Stomach (tissue), 4 donors: Measurements from ENCODE around the gene C20orf173.

Experiments
- EP300 ChIP-seq: sonication (generic); formaldehyde crosslinking; IDR thresholded peaks from one replicate; pipeline ENCODE4 v1.6.1; 2017; ENCODE audit warnings: antibody characterized with exemption
- POLR2A ChIP-seq, 4 donors: fragments of 450-650 bp; IDR thresholded peaks; one replicate each; pipeline ENCODE4 v1.6.1; 2016; ENCODE audit warnings: antibody characterized with exemption in 4 of 4, control low read depth in 2 of 4, mild to moderate bottlenecking in 1 of 4, moderate library complexity in 1 of 4
- POLR2AphosphoS5 ChIP-seq, 3 donors: sonication (generic); formaldehyde crosslinking; IDR thresholded peaks; one replicate each; pipeline ENCODE4 v1.6.1; 2016; ENCODE audit warnings: antibody characterized with exemption in 3 of 3
- TF ChIP-seq, protein P1 (sequence below), 7 experiments: fragments of 450-650 bp in 4 of 7; fragments of 200-600 bp in 3 of 7; sonication (generic) in 3 of 7; IDR thresholded peaks; one replicate each; pipeline ENCODE4 v1.5.1; 2016 to 2019; ENCODE audit warnings: antibody characterized with exemption in 7 of 7, control low read depth in 2 of 7, mild to moderate bottlenecking in 1 of 7

DNA sequence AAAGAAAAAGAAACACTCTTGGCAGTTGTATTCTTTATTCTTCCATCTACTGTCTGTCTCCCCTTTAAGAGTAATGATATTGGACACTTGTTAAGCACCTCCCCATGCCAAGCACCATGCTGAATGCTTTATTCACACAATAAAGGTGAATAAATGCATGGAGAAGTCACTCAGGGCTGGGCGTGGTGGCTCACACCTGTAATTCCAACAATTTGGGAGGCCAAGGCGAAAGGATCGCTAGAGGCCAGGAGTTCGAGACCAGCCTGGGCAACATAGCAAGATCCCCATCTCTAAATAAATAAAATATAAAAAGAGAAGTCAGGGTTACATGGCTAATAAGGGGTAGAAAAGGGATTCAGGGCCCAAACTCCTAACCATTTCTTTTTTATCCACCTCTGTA, 42.0 kb downstream of the C20orf173 start:
- TF ChIP-seq, protein P1, sequence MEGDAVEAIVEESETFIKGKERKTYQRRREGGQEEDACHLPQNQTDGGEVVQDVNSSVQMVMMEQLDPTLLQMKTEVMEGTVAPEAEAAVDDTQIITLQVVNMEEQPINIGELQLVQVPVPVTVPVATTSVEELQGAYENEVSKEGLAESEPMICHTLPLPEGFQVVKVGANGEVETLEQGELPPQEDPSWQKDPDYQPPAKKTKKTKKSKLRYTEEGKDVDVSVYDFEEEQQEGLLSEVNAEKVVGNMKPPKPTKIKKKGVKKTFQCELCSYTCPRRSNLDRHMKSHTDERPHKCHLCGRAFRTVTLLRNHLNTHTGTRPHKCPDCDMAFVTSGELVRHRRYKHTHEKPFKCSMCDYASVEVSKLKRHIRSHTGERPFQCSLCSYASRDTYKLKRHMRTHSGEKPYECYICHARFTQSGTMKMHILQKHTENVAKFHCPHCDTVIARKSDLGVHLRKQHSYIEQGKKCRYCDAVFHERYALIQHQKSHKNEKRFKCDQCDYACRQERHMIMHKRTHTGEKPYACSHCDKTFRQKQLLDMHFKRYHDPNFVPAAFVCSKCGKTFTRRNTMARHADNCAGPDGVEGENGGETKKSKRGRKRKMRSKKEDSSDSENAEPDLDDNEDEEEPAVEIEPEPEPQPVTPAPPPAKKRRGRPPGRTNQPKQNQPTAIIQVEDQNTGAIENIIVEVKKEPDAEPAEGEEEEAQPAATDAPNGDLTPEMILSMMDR (IDR thresholded peaks at IDR 0.05): no peak
- TF ChIP-seq POLR2AphosphoS5 (IDR thresholded peaks at IDR 0.05): no peak
- no peak for TF ChIP-seq EP300
- no peak for TF ChIP-seq POLR2A (IDR thresholded peaks at IDR 0.05)
